Uterus (tissue), 4 donors: ENCODE data around the gene KLC1. TPM values are rescaled to one million over a fixed set of nuclear protein-coding genes. Genes with fewer than 3 reads are reported as not detected.

Source experiments
- DNase-seq, 2 donors: peaks; one replicate each; pipeline ENCODE4 v3.0.0-alpha.2; 2019 to 2020
- H3K27ac ChIP-seq, 2 donors: fragments of 200-600 bp; sonication (generic); 1 replicate in 1 of 2; 2 replicates in 1 of 2; pipeline ENCODE4 v1.5.1; 2016 to 2018
- H3K27me3 ChIP-seq, 2 donors: fragments of 200-600 bp; sonication (generic); one replicate each; pipeline ENCODE4 v1.5.1; 2018 to 2019; ENCODE audit warnings: control low read depth in 1 of 2
- H3K36me3 ChIP-seq, 2 donors: fragments of 200-600 bp; sonication (generic); one replicate each; pipeline ENCODE4 v1.5.1; 2019; ENCODE audit warnings: control low read depth in 1 of 2
- H3K4me1 ChIP-seq, 2 donors: fragments of 200-600 bp; sonication (generic); one replicate each; pipeline ENCODE4 v1.5.1; 2018 to 2019; ENCODE audit warnings: control low read depth in 1 of 2
- H3K4me3 ChIP-seq, 2 donors: fragments of 200-600 bp; sonication (generic); 1 replicate in 1 of 2; 2 replicates in 1 of 2; pipeline ENCODE4 v1.5.1; 2018 to 2019; ENCODE audit warnings: mild to moderate bottlenecking in 1 of 2
- H3K9me3 ChIP-seq, 2 donors: fragments of 200-600 bp; sonication (generic); one replicate each; pipeline ENCODE4 v1.5.1; 2019; ENCODE audit warnings: control low read depth in 1 of 2
- POLR2A ChIP-seq, 2 donors: fragments of 450-650 bp; IDR thresholded peaks; one replicate each; pipeline ENCODE4 v1.6.1; 2016; ENCODE audit warnings: antibody characterized with exemption in 2 of 2, mild to moderate bottlenecking in 1 of 2, moderate library complexity in 1 of 2
- intact Hi-C: fragments of 100-400 bp; cut with DNase I; formaldehyde crosslinking; loops from one replicate; pipeline ENCODE4 v1.15.1; 2023; ENCODE audit warnings: low total_unique reads
- total RNA-seq, 4 donors: library from RNA; depleted of rRNA in 3 of 4; stranded (reverse); fragments of >200 nt in 3 of 4; gene quantifications; one replicate each; pipeline versions ENCODE4 v1.1.0 to v1.2.4, GENCODE V29; 2014 to 2023
- TF ChIP-seq, protein P1 (sequence below), 4 experiments: fragments of 200-600 bp in 2 of 4; fragments of 450-650 bp in 2 of 4; sonication (generic) in 2 of 4; IDR thresholded peaks; one replicate each; pipeline ENCODE4 v1.5.1; 2016 to 2019; ENCODE audit warnings: antibody characterized with exemption in 4 of 4, mild to moderate bottlenecking in 2 of 4, moderate library complexity in 1 of 4
- donor health status: DM: yes; HTN: yes; CAD: no.

KLC1 gene
- total RNA-seq, 4 donors from 2014 or later, result 130 to 459 (median 285) TPM

- Histone ChIP-seq H3K27ac (no peak overlapping the region), H3K27me3 (no peaks in the 10 kb centered on the region), H3K36me3 (no peaks in the 10 kb centered on the region), H3K9me3 (no peaks in the 10 kb centered on the region), H3K4me3 (no peak overlapping the region), H3K4me1 (no peaks in the 10 kb centered on the region)
- intact Hi-C loops, result no loop called here
- DNase-seq, result no peak
- no peak for TF ChIP-seq POLR2A (IDR thresholded peaks at IDR 0.05)
- TF ChIP-seq, protein P1, sequence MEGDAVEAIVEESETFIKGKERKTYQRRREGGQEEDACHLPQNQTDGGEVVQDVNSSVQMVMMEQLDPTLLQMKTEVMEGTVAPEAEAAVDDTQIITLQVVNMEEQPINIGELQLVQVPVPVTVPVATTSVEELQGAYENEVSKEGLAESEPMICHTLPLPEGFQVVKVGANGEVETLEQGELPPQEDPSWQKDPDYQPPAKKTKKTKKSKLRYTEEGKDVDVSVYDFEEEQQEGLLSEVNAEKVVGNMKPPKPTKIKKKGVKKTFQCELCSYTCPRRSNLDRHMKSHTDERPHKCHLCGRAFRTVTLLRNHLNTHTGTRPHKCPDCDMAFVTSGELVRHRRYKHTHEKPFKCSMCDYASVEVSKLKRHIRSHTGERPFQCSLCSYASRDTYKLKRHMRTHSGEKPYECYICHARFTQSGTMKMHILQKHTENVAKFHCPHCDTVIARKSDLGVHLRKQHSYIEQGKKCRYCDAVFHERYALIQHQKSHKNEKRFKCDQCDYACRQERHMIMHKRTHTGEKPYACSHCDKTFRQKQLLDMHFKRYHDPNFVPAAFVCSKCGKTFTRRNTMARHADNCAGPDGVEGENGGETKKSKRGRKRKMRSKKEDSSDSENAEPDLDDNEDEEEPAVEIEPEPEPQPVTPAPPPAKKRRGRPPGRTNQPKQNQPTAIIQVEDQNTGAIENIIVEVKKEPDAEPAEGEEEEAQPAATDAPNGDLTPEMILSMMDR (IDR thresholded peaks at IDR 0.05), result no peak
Measured at GRCh38 chr14:103616635-103617300, 12.2 kb upstream of the KLC1 start.

DNA sequence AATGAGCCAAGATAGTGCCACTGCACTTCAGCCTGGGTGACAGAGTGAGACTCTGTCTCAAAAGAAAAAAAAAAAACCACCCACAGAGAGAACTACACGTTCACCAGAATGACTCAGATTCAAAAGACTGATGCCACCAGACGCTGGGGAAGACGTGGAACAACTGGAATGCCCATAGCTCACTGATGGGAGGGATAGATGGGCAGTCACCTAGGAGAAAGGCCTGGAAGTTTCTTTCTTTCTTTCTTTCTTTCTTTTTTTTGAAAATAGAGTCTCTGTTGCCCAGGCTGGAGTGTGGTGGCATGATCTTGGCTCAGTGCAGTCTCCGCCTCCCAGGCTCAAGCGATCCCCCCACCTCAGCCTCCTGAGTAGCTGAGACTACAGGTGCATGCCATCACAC is 10.0 kb upstream of the KLC1 start:
- intact Hi-C loops, result no loop called here

DNA sequence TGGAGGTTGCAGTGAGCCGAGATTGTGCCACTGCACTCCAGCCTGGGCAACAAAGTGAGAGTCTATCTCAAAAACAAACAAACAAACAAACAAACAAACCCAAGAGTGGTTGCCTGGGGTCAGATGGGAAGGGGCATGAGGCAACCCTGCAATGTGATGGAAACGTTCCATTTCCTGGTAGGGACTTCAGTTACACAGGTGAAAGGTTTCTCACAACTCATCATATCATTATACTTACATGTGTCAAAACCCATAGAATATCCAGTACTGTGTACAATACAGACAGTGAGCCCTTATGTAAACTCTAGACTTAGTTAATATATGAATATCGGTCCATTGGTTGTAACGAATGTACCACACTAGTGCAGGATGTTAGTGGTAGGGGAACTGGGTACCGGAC is 7.2 kb upstream of the KLC1 start:
- no peaks in the 10 kb centered on the region for H3K4me1 ChIP-seq
- no peaks in the 10 kb centered on the region for H3K27me3 ChIP-seq
- no peak for DNase-seq
- H3K9me3 ChIP-seq, result no peaks in the 10 kb centered on the region
- H3K4me3 ChIP-seq, result no peak overlapping the region
- TF ChIP-seq, protein P1 (IDR thresholded peaks at IDR 0.05), result no peak
- no peak for TF ChIP-seq POLR2A (IDR thresholded peaks at IDR 0.05)
- no peak overlapping the region for H3K27ac ChIP-seq
- intact Hi-C loops, result no loop called here
- H3K36me3 ChIP-seq, result no peaks in the 10 kb centered on the region

More for the DNA sequence above, 10.0 kb upstream of the KLC1 start:
- DNase-seq, result no peak
- no peaks in the 10 kb centered on the region for H3K36me3 ChIP-seq
- no peak overlapping the region for H3K27ac ChIP-seq
- no peak overlapping the region for H3K4me3 ChIP-seq
- no peaks in the 10 kb centered on the region for H3K4me1 ChIP-seq
- TF ChIP-seq, protein P1 (IDR thresholded peaks at IDR 0.05), result no peak
- no peak for TF ChIP-seq POLR2A (IDR thresholded peaks at IDR 0.05)
- H3K27me3 ChIP-seq, result no peaks in the 10 kb centered on the region
- no peaks in the 10 kb centered on the region for H3K9me3 ChIP-seq

DNA sequence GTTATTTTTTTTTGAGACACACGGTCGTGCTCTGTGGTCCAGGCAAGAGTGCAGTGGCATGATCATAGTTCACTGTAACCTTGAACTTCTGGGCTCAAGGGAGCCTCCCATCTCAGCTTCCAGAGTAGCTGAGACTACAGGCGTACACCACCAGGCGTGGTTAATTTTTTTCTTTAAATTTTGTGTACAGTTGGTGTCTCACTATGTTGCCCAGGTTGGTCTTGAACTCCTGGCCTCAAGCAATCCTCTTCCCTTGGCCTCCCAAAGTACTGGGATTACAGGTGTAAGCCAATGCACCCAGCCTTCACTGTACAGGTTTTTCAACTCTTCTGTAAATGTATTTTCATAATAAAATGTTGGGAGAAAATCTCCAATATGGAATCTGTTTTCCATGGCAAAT is 5.7 kb upstream of the KLC1 start:
- Histone ChIP-seq H3K4me3 (no peak overlapping the region), H3K36me3 (no peaks in the 10 kb centered on the region), H3K9me3 (no peaks in the 10 kb centered on the region), H3K4me1 (no peaks in the 10 kb centered on the region), H3K27ac (peak overlapping the region in 1 of 2 donors; percentile 71), H3K27me3 (no peaks in the 10 kb centered on the region)
- intact Hi-C loops, result no loop called here
- no peak for DNase-seq
- TF ChIP-seq POLR2A (IDR thresholded peaks at IDR 0.05), result no peak
- TF ChIP-seq, protein P1 (IDR thresholded peaks at IDR 0.05), result no peak

- TF ChIP-seq, protein P1 (IDR thresholded peaks at IDR 0.05), result no peak
- no peak for TF ChIP-seq POLR2A (IDR thresholded peaks at IDR 0.05)
Measured at GRCh38 chr14:103623883-103624482, 5.0 kb upstream of the KLC1 start.

More at GRCh38 chr14:103623883-103624482, 5.0 kb upstream of the KLC1 start:
- no peaks in the 10 kb centered on the region for H3K9me3 ChIP-seq
- intact Hi-C loops, result no loop called here
- peak in 1 of 2 donors; percentile 36 for DNase-seq
- no peaks in the 10 kb centered on the region for H3K4me1 ChIP-seq
- H3K27me3 ChIP-seq, result no peaks in the 10 kb centered on the region
- no peak overlapping the region for H3K4me3 ChIP-seq
- H3K36me3 ChIP-seq, result no peaks in the 10 kb centered on the region
- peak overlapping the region; percentile 65 to 71 for H3K27ac ChIP-seq
